ENCODE results near the gene BTD.
"Not testable (repeated sequence)": the region's sequence is repeated elsewhere in the genome, so short reads cannot be mapped to it uniquely, and the experiment has no call there.

DNA sequence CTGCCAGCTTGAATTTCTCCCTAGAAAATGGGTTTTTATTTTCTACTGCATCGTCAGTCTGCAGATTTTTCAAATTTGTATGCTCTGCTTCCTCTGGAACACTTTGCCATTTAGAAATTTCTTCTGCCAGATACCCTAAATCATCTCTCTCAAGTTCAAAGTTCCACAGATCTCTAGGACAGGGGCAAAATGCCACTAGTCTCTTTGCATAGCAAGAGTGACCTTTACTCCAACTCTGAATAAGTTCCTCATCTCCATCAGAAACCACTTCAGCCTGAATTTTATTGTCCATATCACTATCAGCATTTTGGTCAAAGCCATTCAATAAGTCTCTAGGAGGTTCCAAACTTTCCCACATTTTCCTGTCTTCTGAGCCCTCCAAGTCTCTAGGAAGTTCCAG, 3.0 kb downstream of the BTD start:
- TF ChIP-seq FOXK2 (IDR thresholded peaks at IDR 0.05); SP1 (IDR thresholded peaks at IDR 0.05); FOXM1 (IDR thresholded peaks at IDR 0.05; ENCODE audit: borderline replicate concordance); BHLHE40 (IDR thresholded peaks at IDR 0.05; ENCODE audit: borderline replicate concordance); ELF4 (IDR thresholded peaks at IDR 0.05); TARDBP (IDR thresholded peaks at IDR 0.05): not testable (repeated sequence)
